Thyroid gland (tissue), 4 donors: Measurements from ENCODE around the gene HIVEP2.

Source experiments
- CTCF ChIP-seq, 6 experiments: fragments of 200-600 bp in 3 of 6; fragments of 450-650 bp in 3 of 6; sonication (generic) in 3 of 6; IDR thresholded peaks; one replicate each; pipeline ENCODE4 v1.5.1; 2016 to 2019; ENCODE audit warnings: antibody characterized with exemption in 6 of 6, mild to moderate bottlenecking in 2 of 6, inconsistent platforms in 1 of 6, moderate library complexity in 1 of 6
- POLR2A ChIP-seq, 2 donors: fragments of 450-650 bp; IDR thresholded peaks; one replicate each; pipeline ENCODE4 v1.6.1; 2017; ENCODE audit warnings: antibody characterized with exemption in 2 of 2, mild to moderate bottlenecking in 2 of 2, moderate library complexity in 1 of 2

- TF ChIP-seq POLR2A (IDR thresholded peaks at IDR 0.05) (no peak), CTCF (IDR thresholded peaks at IDR 0.05) (no peak)
Measured at GRCh38 chr6:142787422-142787821, 157.6 kb downstream of the HIVEP2 start.
